ENCODE measurements around the gene AP3D1. TPM values are rescaled to one million over a fixed set of nuclear protein-coding genes. Genes with fewer than 3 reads are reported as not detected.

AP3D1 gene
- polyA plus RNA-seq, 6 donors from 2014 or later, result 6.7 to 36.3 (median 15.5) TPM

DNA sequence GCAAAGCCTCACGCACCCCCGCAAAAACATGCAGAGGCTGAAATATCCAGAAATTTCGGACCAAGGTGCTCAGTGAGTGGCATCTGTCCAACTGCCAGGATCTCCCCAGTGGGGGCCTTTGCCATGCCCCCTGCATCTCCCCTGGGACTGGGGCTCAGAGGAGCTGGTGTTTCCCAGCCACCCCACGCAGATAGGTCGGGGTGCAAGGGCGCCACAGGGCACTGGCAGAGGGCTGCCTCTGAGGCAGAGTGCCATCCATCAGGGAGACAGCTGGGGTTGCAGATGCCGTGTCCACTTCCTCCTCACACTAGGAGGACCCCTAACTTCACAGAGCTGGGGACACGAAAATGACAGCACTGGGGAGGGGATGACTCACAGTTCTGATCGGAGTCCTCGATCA is 28.4 kb downstream of the AP3D1 start:
- DNase-seq (no peak), ATAC-seq (ENCODE audit: low read depth in 2 of 2) (no peak)
- Mint-ChIP-seq H3K27ac (no peak overlapping the region), H3K36me3 (peaks cover 0 to 7% of the 10 kb centered on the region in 2 donors), H3K9me3 (no peaks in the 10 kb centered on the region), H3K4me1 (no peaks in the 10 kb centered on the region), H3K27me3 (no peaks in the 10 kb centered on the region), H3K4me3 (no peak overlapping the region)

DNA sequence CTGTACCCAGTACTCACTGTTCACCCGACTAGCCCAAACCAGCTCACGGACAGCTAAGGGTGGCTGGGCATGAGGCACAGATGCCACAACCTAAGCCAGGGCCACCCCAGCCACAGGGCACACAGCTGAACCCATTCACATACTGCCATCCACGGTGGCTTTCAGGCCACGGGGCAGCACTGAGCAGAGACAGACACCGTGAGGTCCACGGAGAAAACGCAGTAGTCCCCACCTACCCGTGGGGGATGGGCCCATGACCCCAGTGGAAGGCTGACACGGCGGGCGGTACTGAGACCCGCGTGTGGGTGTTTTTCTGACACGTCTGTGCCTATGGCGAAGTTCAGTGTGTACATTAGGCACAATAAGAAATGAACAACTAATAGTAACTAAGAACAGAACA is 29.1 kb downstream of the AP3D1 start:
- Mint-ChIP-seq H3K27ac (no peak overlapping the region), H3K4me3 (no peak overlapping the region), H3K27me3 (no peaks in the 10 kb centered on the region), H3K9me3 (no peaks in the 10 kb centered on the region), H3K36me3 (peaks cover 0 to 7% of the 10 kb centered on the region in 2 donors), H3K4me1 (no peaks in the 10 kb centered on the region)
- DNase-seq (no peak), ATAC-seq (ENCODE audit: low read depth in 2 of 2) (no peak)

DNA sequence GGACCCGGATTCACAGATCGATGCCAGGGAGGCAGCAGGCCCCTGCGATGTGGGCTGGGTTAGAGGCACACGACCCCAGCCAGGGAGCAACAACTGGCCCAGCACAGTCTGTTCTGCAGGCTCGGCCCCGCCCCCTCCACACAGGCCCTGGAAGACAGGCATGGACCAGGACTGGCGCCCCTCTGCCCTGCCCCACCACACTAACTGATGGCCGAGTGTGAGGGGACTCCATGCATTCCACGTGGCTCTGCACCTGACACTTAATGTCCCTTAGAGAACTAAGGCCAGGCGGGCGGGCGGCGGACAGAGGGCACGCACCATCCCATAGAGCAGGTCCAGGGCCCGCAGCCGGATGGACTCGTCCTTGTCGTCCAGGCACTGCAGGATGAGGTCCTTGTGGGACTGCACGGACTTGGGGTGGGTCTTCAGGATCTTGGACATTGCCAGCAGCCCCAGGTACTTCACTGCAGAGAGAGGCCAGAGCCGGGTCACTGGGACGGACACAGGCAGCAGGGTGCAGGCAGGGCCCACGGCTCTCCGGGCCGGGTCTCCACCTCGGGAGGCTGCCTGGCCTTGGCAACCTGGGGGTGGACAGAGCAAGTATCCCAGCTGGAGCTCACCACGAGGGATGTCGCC is 29.8 kb downstream of the AP3D1 start:
- Mint-ChIP-seq H3K27ac (no peak overlapping the region), H3K4me3 (no peak overlapping the region), H3K27me3 (no peaks in the 10 kb centered on the region), H3K36me3 (peaks cover 0 to 7% of the 10 kb centered on the region in 2 donors), H3K4me1 (no peaks in the 10 kb centered on the region), H3K9me3 (no peaks in the 10 kb centered on the region)
- DNase-seq (no peak), ATAC-seq (ENCODE audit: low read depth in 2 of 2) (no peak)

DNA sequence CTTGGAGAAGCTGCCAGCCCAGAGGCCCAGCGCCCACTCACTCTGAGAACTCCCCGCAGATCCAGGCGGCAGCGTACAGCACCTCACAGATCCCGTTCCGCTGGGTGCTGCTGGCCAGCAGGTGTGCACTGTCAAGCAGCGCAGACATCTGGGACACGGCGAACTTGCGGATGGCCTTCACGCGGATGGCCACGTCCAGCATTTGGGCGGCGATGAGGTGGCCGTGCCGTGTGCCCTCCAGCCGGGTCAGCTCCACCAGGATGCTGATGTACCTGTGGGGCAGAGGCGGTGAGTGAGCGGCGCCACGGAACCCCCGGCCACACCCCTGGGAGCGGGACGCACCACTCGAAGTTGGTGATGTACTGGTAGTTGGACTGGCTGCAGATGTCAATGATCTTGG is 30.5 kb downstream of the AP3D1 start:
- H3K9me3 Mint-ChIP-seq, result no peaks in the 10 kb centered on the region
- H3K36me3 Mint-ChIP-seq, result peaks cover 0 to 7% of the 10 kb centered on the region in 2 donors
- no peak for DNase-seq
- H3K4me3 Mint-ChIP-seq, result peak overlapping the region in 1 of 8 donors; percentile 41
- no peaks in the 10 kb centered on the region for H3K4me1 Mint-ChIP-seq
- no peak overlapping the region for H3K27ac Mint-ChIP-seq
- no peaks in the 10 kb centered on the region for H3K27me3 Mint-ChIP-seq
- no peak for ATAC-seq (ENCODE audit: low read depth in 2 of 2)

DNA sequence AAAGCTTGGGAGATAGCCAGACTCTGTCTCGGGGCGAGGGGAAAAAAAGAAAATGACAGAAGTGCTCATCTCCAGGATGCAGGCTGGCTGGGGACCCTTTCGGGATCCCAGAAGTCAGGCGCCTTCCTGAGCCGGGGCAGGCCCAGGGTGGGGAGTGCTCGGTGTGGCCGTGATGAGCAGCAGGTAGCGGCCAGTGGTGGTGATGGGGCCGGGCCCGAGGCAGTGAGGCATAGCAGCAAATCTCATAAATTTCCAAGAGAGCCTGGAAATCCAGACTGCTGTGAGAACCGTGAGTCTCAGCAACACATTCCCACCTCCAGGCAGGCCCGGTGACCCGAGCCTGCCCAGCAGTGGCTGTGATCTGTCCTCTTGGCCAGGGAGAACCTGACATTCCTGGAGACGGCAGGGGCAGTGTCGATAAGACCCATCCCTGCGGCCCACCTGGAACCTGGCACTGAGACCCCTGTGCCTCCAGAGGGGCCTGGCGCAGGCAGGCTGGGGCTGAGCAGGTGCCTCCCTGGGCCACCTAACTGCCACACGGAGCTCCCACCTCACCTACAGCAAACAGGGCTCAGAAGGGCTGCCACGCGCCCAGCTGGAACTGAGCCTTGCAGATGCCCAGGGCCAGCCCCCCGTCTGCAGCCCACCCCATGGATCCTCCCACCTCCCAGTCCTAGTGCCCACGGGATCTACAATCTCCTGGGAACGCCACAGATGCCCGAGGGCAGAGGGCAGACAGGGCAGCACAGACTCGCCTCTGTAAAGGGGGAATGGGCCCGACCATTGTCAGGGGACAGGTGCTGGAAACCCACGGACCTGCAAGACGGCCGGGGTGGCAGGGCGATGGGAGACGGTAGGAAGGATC is 31.2 kb downstream of the AP3D1 start:
- DNase-seq (no peak), ATAC-seq (ENCODE audit: low read depth in 2 of 2) (no peak)
- peak overlapping the region in 1 of 6 donors; percentile 88 for H3K27ac Mint-ChIP-seq
- H3K36me3 Mint-ChIP-seq, result peaks cover 0 to 12% of the 10 kb centered on the region in 2 donors
- H3K4me1 Mint-ChIP-seq, result peaks cover 0 to 3% (median 0%) of the 10 kb centered on the region in 3 donors
- no peaks in the 10 kb centered on the region for H3K27me3 Mint-ChIP-seq
- no peaks in the 10 kb centered on the region for H3K9me3 Mint-ChIP-seq
- H3K4me3 Mint-ChIP-seq, result no peak overlapping the region

DNA sequence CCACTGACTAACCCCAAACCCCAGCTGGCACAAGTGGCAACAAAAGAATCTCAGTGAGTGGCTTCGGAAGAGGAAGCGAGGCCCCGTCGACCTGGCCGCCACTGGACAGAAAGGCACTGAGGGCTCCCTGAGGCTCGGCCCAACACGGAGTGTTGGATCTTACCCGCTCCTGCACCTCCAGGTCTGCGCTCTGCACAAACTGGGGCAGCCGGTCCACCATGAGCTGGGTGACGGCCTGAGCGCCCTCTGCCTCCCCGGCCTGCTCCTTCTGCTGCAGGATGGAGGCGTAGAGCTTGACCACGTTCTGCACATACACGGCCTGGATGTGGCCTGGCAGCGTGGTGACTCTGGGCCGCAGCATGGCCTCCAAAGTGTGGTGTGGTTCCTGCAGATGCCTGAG is 32.9 kb downstream of the AP3D1 start:
- Mint-ChIP-seq H3K4me1 (peaks cover 0 to 7% (median 5%) of the 10 kb centered on the region in 3 donors), H3K9me3 (no peaks in the 10 kb centered on the region), H3K36me3 (peaks cover 5 to 24% of the 10 kb centered on the region in 2 donors), H3K27ac (no peak overlapping the region), H3K4me3 (no peak overlapping the region), H3K27me3 (no peaks in the 10 kb centered on the region)
- DNase-seq (no peak), ATAC-seq (ENCODE audit: low read depth in 2 of 2) (no peak)

DNA sequence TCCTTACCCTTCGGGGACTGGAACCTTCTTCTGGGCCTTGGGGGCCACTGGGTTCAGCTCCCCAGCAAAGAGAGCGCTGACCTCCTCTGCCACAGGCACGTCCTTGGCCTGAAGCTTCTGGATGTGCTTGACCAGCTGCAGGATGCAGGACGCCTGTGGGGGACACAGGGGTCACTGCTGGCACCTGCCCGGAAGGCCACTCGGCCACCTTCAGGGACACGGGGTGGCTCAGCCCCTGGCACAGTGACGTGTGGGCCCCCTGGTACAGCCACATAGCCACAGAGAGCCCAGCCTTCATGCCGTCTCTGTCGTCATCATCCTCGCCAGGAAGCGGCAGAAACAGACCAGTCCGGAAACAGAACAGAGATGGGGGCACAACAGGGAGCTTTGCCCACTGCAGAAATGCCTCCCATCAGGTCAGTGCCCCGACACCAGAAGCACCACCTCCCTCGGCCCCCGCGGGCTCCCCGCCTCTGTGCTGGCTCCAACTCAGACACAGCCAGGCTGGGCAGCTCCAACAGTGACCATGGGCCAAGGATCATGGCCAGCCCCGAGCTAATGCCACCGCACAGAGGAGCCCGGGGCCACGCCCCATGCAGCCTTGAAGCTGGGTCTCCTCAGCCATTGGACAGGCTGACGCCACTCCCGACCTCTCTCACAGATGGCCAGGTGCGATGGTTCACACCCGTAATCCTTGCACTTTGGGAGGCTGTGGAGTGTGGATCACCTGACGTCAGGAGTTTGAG is 34.0 kb downstream of the AP3D1 start:
- peaks cover 5 to 24% of the 10 kb centered on the region in 2 donors for H3K36me3 Mint-ChIP-seq
- ATAC-seq (ENCODE audit: low read depth in 2 of 2), result no peak
- H3K4me1 Mint-ChIP-seq, result peaks cover 0 to 7% (median 5%) of the 10 kb centered on the region in 3 donors
- no peaks in the 10 kb centered on the region for H3K27me3 Mint-ChIP-seq
- no peak overlapping the region for H3K27ac Mint-ChIP-seq
- H3K9me3 Mint-ChIP-seq, result no peaks in the 10 kb centered on the region
- DNase-seq, result no peak
- H3K4me3 Mint-ChIP-seq, result no peak overlapping the region

DNA sequence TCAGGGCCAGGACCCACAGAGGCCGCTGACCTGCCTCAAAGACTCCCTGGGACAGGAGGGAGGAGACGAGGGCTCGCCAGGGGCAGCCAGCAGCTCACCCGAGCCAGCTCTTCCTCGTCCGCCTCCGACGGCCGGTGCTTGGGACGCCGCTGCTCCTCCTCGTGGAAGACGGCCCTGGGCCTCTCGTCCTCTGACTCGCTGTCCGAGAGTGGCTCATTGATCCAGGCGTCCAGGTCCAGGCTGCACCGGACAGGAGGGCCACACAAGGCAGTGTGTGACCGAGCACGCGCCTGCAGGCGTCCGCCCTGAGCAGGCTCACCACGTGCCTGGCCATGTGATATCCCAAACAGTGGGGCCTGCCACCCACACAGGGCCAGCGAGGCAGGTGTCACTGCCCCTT is 34.9 kb downstream of the AP3D1 start:
- ATAC-seq (ENCODE audit: low read depth in 2 of 2) (no peak), DNase-seq (no peak)
- peaks cover 5 to 24% of the 10 kb centered on the region in 2 donors for H3K36me3 Mint-ChIP-seq
- peaks cover 0 to 7% (median 5%) of the 10 kb centered on the region in 3 donors for H3K4me1 Mint-ChIP-seq
- no peak overlapping the region for H3K4me3 Mint-ChIP-seq
- no peaks in the 10 kb centered on the region for H3K9me3 Mint-ChIP-seq
- no peak overlapping the region for H3K27ac Mint-ChIP-seq
- no peaks in the 10 kb centered on the region for H3K27me3 Mint-ChIP-seq

DNA sequence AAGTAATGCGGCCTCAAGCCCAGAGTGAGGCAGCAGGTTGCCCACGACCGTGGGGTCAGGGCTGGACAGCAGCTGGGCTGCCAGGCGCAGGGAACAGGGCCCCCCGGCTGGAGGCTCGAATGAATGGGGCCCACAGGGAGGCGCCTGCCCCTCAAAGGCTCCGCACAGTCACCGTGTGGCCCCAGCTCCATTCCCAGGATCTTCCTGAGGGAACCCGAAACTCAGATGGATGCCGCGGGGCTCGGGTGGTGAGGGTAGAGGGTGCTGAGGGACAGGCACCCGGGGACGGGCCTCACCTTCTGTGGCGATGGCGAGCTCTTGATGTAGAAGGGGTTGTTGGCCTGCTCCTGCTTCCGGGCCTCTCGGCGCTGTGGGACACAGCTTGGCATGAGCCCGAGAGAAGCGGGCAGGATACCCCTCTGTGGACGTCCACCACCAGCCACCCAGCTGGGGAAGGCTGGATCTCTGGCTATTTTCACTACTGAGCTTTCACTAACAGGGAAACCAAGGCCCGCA is 35.4 kb downstream of the AP3D1 start:
- ATAC-seq (ENCODE audit: low read depth in 2 of 2) (no peak), DNase-seq (no peak)
- no peaks in the 10 kb centered on the region for H3K27me3 Mint-ChIP-seq
- H3K36me3 Mint-ChIP-seq, result peaks cover 5 to 24% of the 10 kb centered on the region in 2 donors
- peaks cover 0 to 7% (median 5%) of the 10 kb centered on the region in 3 donors for H3K4me1 Mint-ChIP-seq
- no peaks in the 10 kb centered on the region for H3K9me3 Mint-ChIP-seq
- no peak overlapping the region for H3K27ac Mint-ChIP-seq
- H3K4me3 Mint-ChIP-seq, result no peak overlapping the region

DNA sequence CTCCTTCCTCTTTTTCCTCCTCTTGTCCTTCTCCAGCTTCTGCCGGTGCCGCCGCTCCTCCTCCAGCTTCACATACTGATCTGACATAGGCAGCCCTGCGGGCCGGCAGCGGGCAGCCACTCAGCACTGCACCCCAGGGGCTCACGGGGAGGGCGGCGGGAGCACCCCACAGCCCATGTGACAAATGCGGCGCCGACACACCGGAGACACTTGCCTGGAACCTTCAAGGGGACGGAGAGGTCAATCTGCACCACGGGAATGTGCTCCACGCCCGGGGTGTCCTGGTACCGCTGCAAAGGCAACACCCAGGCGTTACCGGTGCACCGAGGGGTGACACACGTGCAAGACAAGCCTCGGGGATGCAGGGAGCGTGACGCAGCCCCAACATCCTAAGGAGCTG is 36.0 kb downstream of the AP3D1 start:
- H3K4me3 Mint-ChIP-seq, result no peak overlapping the region
- ATAC-seq (ENCODE audit: low read depth in 2 of 2) (no peak), DNase-seq (no peak)
- no peaks in the 10 kb centered on the region for H3K9me3 Mint-ChIP-seq
- H3K27me3 Mint-ChIP-seq, result no peaks in the 10 kb centered on the region
- H3K36me3 Mint-ChIP-seq, result peaks cover 5 to 24% of the 10 kb centered on the region in 2 donors
- H3K4me1 Mint-ChIP-seq, result peaks cover 0 to 7% (median 5%) of the 10 kb centered on the region in 3 donors
- no peak overlapping the region for H3K27ac Mint-ChIP-seq

DNA sequence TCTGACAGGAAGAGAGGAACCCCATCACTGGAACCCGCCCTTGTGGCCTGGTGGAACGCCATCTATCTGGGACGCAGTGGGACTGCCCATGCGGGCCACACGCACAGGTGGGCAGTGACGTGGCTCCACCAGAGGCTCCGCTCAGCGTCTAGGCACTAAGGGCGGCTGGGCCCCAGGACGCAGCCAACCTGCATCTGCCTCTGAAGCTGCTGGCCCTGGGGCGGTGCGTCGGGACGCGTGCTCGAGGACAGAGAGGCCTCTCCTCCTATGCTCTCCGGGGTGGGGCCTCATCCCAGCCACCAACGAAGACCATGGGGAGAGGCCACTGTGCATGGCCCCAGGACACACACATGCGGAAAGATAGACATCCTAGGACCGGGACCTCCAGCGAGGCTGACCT is 36.5 kb downstream of the AP3D1 start:
- ATAC-seq (ENCODE audit: low read depth in 2 of 2) (no peak), DNase-seq (no peak)
- no peak overlapping the region for H3K4me3 Mint-ChIP-seq
- H3K4me1 Mint-ChIP-seq, result peaks cover 0 to 7% (median 5%) of the 10 kb centered on the region in 3 donors
- no peaks in the 10 kb centered on the region for H3K27me3 Mint-ChIP-seq
- no peaks in the 10 kb centered on the region for H3K9me3 Mint-ChIP-seq
- peaks cover 5 to 24% of the 10 kb centered on the region in 2 donors for H3K36me3 Mint-ChIP-seq
- H3K27ac Mint-ChIP-seq, result no peak overlapping the region

DNA sequence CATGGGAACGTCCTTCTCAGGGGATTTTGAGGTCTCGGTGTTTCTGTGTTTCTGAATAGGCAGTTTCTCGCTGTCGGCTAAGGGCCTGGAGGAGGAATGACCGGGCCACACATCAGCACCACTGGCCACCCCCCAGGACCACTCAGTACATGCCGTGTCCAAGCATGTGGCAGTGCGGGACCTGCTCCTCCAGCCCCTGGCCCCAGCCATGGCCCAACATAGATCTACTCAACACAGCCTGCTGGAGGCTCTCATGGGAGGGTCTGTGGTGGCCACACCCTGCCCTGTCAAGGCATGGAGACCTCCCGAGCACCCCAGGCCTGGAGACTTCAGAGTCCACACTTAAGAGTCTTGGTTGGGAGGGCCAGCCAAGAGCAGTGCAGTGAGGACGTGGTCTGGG is 37.1 kb downstream of the AP3D1 start:
- no peak for DNase-seq
- H3K36me3 Mint-ChIP-seq, result peaks cover 5 to 24% of the 10 kb centered on the region in 2 donors
- no peaks in the 10 kb centered on the region for H3K9me3 Mint-ChIP-seq
- H3K27ac Mint-ChIP-seq, result peak overlapping the region in 1 of 6 donors; percentile 50
- peaks cover 0 to 7% (median 5%) of the 10 kb centered on the region in 3 donors for H3K4me1 Mint-ChIP-seq
- H3K4me3 Mint-ChIP-seq, result no peak overlapping the region
- ATAC-seq (ENCODE audit: low read depth in 2 of 2), result no peak
- no peaks in the 10 kb centered on the region for H3K27me3 Mint-ChIP-seq

DNA sequence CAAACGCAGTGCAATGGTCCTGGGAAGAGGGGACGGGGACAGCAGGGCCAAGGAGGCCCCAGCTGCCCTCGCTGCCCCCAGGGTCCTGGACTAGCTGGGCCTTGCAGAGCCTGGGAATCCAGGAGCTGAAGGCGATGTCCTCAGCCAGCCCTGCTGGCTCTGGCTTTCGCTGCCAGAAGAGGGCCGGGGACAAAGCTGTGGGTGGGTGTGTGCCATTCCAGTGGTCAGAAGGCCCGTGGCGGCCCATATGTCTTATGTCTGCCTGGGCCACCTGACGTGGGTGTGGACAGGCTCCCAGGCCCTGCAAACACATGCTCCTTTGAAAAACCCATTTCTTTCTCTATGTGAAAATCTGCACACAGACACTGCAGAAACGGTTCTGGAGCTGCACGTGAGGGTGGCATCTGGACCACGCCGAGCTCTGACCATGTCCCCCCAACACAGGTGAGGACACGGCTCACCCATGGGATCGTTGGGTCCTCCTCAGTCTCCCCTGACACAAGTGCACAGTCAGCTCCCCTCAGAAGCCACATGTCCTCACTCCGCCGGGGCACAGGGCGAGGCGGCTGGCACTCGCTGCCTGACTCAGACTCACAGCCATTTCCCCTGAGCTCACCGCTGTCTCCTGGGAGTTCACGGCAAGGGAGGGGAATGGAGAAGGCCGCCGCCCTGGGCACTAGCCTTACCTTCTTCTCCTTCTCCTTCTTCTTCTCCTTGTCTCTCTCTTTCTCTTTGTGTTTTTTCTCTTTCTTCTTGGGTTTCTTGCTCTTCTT is 37.7 kb downstream of the AP3D1 start:
- peaks cover 5 to 19% of the 10 kb centered on the region in 2 donors for H3K36me3 Mint-ChIP-seq
- H3K4me3 Mint-ChIP-seq, result no peak overlapping the region
- peak overlapping the region in 1 of 6 donors; percentile 50 for H3K27ac Mint-ChIP-seq
- H3K4me1 Mint-ChIP-seq, result peaks cover 0 to 7% (median 5%) of the 10 kb centered on the region in 3 donors
- no peaks in the 10 kb centered on the region for H3K27me3 Mint-ChIP-seq
- DNase-seq, result no peak
- no peak for ATAC-seq (ENCODE audit: low read depth in 2 of 2)
- no peaks in the 10 kb centered on the region for H3K9me3 Mint-ChIP-seq

Data from naive B cell (primary cell).